Lower leg skin (tissue), 3 donors: ENCODE data around the gene UCHL1.

Source experiments
- POLR2A ChIP-seq, 2 donors: fragments of 450-650 bp; IDR thresholded peaks; one replicate each; pipeline ENCODE4 v1.6.1; 2016 to 2017; ENCODE audit warnings: antibody characterized with exemption in 2 of 2, mild to moderate bottlenecking in 1 of 2, moderate library complexity in 1 of 2
- TF ChIP-seq, protein P1 (sequence below), 3 donors: fragments of 450-650 bp; IDR thresholded peaks; one replicate each; pipeline ENCODE4 v1.5.1; 2016; ENCODE audit warnings: antibody characterized with exemption in 3 of 3, mild to moderate bottlenecking in 3 of 3, moderate library complexity in 2 of 3

DNA sequence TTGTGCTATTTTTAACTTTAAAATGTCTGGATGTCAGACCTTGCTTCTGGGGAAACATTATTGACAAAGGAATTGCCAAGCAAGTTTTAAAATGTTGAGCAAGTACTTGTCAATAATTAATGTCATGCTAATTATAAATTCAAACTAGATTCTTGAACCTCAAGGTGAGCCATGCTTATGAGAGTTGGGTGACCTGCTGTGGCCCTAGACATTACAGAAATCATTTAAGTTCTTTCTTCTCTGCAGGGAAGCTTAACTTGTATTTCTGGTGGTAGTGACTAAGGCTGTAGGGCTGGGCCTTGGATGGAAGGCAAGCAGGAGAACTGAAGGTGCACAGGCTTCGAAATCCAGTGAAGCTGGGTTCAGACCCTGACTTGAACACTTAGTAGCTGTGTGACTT, 14.8 kb upstream of the UCHL1 start:
- TF ChIP-seq, protein P1, sequence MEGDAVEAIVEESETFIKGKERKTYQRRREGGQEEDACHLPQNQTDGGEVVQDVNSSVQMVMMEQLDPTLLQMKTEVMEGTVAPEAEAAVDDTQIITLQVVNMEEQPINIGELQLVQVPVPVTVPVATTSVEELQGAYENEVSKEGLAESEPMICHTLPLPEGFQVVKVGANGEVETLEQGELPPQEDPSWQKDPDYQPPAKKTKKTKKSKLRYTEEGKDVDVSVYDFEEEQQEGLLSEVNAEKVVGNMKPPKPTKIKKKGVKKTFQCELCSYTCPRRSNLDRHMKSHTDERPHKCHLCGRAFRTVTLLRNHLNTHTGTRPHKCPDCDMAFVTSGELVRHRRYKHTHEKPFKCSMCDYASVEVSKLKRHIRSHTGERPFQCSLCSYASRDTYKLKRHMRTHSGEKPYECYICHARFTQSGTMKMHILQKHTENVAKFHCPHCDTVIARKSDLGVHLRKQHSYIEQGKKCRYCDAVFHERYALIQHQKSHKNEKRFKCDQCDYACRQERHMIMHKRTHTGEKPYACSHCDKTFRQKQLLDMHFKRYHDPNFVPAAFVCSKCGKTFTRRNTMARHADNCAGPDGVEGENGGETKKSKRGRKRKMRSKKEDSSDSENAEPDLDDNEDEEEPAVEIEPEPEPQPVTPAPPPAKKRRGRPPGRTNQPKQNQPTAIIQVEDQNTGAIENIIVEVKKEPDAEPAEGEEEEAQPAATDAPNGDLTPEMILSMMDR (IDR thresholded peaks at IDR 0.05): no peak
- no peak for TF ChIP-seq POLR2A (IDR thresholded peaks at IDR 0.05)
